Aorta (tissue), 5 donors: ENCODE data around the gene TRIM9. TPM values are rescaled to one million over a fixed set of nuclear protein-coding genes. Genes with fewer than 3 reads are reported as not detected.

Experiments
- ATAC-seq: fragments of 200-7000 bp; cut with Tn5 transposase; one replicate; pipeline ENCODE4 v1.9.1; 2022; ENCODE audit warnings: moderate library complexity; ENCODE audit not compliant: low FRiP score
- DNase-seq, 2 donors: peaks; one replicate each; pipeline ENCODE4 v3.0.0-alpha.2; 2020
- H3K27ac ChIP-seq, 2 donors: one replicate each; pipeline ENCODE4 v1.5.1; 2013; ENCODE audit warnings: low read length in 2 of 2, mild to moderate bottlenecking in 2 of 2, moderate library complexity in 2 of 2, control low read depth in 1 of 2, inconsistent platforms in 1 of 2, low read depth in 1 of 2
- H3K27me3 ChIP-seq, 2 donors: one replicate each; pipeline ENCODE4 v1.6.1; 2013; ENCODE audit warnings: control low read depth in 1 of 2, low read length in 1 of 2, mild to moderate bottlenecking in 1 of 2, moderate library complexity in 1 of 2; ENCODE audit not compliant: insufficient read depth in 2 of 2, control insufficient read depth in 1 of 2
- H3K36me3 ChIP-seq, 2 donors: one replicate each; pipeline ENCODE4 v1.6.1; 2013; ENCODE audit warnings: control low read depth in 1 of 2, low read length in 1 of 2, mild to moderate bottlenecking in 1 of 2; ENCODE audit not compliant: insufficient read depth in 2 of 2, control insufficient read depth in 1 of 2
- H3K4me1 ChIP-seq, 2 donors: one replicate each; pipeline ENCODE4 v1.6.1; 2013; ENCODE audit warnings: low read length in 2 of 2, control low read depth in 1 of 2, mild to moderate bottlenecking in 1 of 2, moderate library complexity in 1 of 2; ENCODE audit not compliant: insufficient read depth in 2 of 2, control insufficient read depth in 1 of 2
- H3K4me3 ChIP-seq, 2 donors: one replicate each; pipeline ENCODE4 v1.5.1; 2013; ENCODE audit warnings: low read length in 2 of 2, control low read depth in 1 of 2, mild to moderate bottlenecking in 1 of 2
- H3K9me3 ChIP-seq: one replicate; pipeline ENCODE4 v1.6.1; 2013; ENCODE audit warnings: mild to moderate bottlenecking, low read length; ENCODE audit not compliant: control insufficient read depth
- WGBS, 2 donors: extraction: QIAGEN DNeasy Blood & Tissue Kit; methylation state at CpG; one replicate each; pipeline ENCODE4 v1.1.7; 2013; 5-methylcytosine and 5-hydroxymethylcytosine counted together
- intact Hi-C, 2 donors: fragments of 100-400 bp; cut with DNase I; formaldehyde crosslinking; loops; one replicate each; pipeline versions ENCODE4 v1.14.2 to v1.15.0; 2022
- polyA plus RNA-seq, 2 donors: library from polyadenylated mRNA; stranded (reverse); fragments of 200-250 nt; gene quantifications; one replicate each; pipeline ENCODE4 v1.2.3, GENCODE V29; 2013
- total RNA-seq, 2 donors: library from RNA; stranded (reverse); fragmentation: NEBNext Ultra II Directional; extraction: Animal tissue kit (Norgen Biotek cat#: 25700); gene quantifications; one replicate each; pipeline ENCODE4 v1.2.1, GENCODE V29; 2021
- donor health status: healthy with polysubstance abuse.
- donor health status: Bipolar disorder and iron deficiency.
- donor health status: DM: no; HTN: no; CAD: no.
- donor health status: DM: no; HTN: no; CAD: no.
- donor health status: DM: yes; HTN: yes; CAD: no.

Gene TRIM9
- total and polyA plus RNA-seq, 4 donors, result 0.23 to 7.9 (median 0.76) TPM

GRCh38 chr14:51084962-51085361, 9.9 kb downstream of the TRIM9 start:
- Histone ChIP-seq H3K27me3 (no peaks in the 10 kb centered on the region), H3K4me1 (no peaks in the 10 kb centered on the region), H3K9me3 (no peaks in the 10 kb centered on the region), H3K4me3 (no peak overlapping the region), H3K27ac (no peak overlapping the region), H3K36me3 (no peaks in the 10 kb centered on the region)
- intact Hi-C loops, result no loop called here
- 95% methylated on average over 3 of the region's 3 CpGs for WGBS, 2 donors
- ATAC-seq (no peak), DNase-seq (no peak)

GRCh38 chr14:51084507-51084906, 10.4 kb downstream of the TRIM9 start:
- DNase-seq, result no peak
- Histone ChIP-seq H3K9me3 (peaks cover 2% of the 10 kb centered on the region), H3K4me3 (no peak overlapping the region), H3K4me1 (no peaks in the 10 kb centered on the region), H3K27me3 (no peaks in the 10 kb centered on the region), H3K36me3 (no peaks in the 10 kb centered on the region), H3K27ac (no peak overlapping the region)
- ATAC-seq, result no peak
- intact Hi-C loops, result no loop called here

GRCh38 chr14:51082349-51082748, 12.6 kb downstream of the TRIM9 start:
- H3K9me3 ChIP-seq, result peaks cover 2% of the 10 kb centered on the region
- H3K27ac ChIP-seq, result no peak overlapping the region
- H3K27me3 ChIP-seq, result no peaks in the 10 kb centered on the region
- 71 to 79% methylated on average over 1 of the region's 1 CpG for WGBS, 2 donors
- no peak overlapping the region for H3K4me3 ChIP-seq
- H3K36me3 ChIP-seq, result no peaks in the 10 kb centered on the region
- intact Hi-C loops, result no loop called here
- no peak for DNase-seq
- no peak for ATAC-seq
- H3K4me1 ChIP-seq, result no peaks in the 10 kb centered on the region

GRCh38 chr14:51081712-51082111, 13.2 kb downstream of the TRIM9 start:
- Histone ChIP-seq H3K4me3 (no peak overlapping the region), H3K4me1 (no peaks in the 10 kb centered on the region), H3K9me3 (peaks cover 2% of the 10 kb centered on the region), H3K36me3 (no peaks in the 10 kb centered on the region), H3K27me3 (no peaks in the 10 kb centered on the region), H3K27ac (no peak overlapping the region)
- intact Hi-C loops, result no loop called here
- DNase-seq (no peak), ATAC-seq (no peak)
- 71 to 78% methylated on average over 3 of the region's 3 CpGs for WGBS, 2 donors

DNA sequence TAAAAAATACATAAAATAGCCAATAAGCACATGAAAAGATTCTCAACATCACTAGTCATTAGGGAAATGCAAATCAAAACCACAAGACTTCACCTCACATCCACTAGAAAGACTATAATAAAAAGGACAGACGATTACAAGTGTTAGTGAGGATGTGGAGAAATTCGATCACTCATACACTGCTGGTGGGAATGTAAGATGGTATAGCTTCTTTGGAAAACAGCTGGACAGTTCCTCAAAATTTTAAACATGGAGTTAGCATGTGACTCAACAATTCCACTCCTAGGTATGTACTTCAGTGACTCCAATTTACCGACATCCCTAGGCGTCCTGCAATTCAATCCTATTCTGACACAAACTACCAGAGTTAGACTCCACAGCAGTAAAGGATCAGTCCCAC, 13.7 kb downstream of the TRIM9 start:
- no peaks in the 10 kb centered on the region for H3K36me3 ChIP-seq
- no peaks in the 10 kb centered on the region for H3K27me3 ChIP-seq
- H3K27ac ChIP-seq, result no peak overlapping the region
- intact Hi-C loops, result no loop called here
- H3K4me1 ChIP-seq, result no peaks in the 10 kb centered on the region
- WGBS, 2 donors, result 86 to 89% methylated on average over 4 of the region's 4 CpGs
- peaks cover 2% of the 10 kb centered on the region for H3K9me3 ChIP-seq
- DNase-seq (no peak), ATAC-seq (no peak)
- H3K4me3 ChIP-seq, result no peak overlapping the region

DNA sequence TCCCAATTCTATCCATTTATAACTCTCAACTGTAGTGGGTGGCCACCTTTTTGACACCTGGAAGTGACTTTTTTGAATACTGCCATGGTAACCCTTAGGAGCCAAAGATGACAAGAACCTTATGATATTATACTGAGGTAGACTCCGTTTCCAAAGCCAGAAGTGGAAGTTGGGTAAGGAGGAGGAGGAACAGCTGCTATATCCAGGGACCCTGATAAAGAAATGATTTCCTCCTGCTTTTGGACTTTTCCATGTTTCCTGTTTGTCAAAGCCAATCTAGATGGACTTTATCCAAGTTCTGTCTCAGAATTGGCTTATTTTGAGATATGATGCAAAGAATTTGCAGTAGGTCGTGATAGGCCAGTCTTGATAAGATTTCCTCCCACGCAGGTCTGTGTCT, 14.3 kb downstream of the TRIM9 start:
- intact Hi-C loops, result no loop called here
- no peaks in the 10 kb centered on the region for H3K27me3 ChIP-seq
- ATAC-seq (no peak), DNase-seq (no peak)
- no peaks in the 10 kb centered on the region for H3K4me1 ChIP-seq
- 0 to 12% methylated on average over 3 of the region's 3 CpGs for WGBS, 2 donors
- H3K4me3 ChIP-seq, result no peak overlapping the region
- peaks cover 2% of the 10 kb centered on the region for H3K9me3 ChIP-seq
- no peaks in the 10 kb centered on the region for H3K36me3 ChIP-seq
- no peak overlapping the region for H3K27ac ChIP-seq

DNA sequence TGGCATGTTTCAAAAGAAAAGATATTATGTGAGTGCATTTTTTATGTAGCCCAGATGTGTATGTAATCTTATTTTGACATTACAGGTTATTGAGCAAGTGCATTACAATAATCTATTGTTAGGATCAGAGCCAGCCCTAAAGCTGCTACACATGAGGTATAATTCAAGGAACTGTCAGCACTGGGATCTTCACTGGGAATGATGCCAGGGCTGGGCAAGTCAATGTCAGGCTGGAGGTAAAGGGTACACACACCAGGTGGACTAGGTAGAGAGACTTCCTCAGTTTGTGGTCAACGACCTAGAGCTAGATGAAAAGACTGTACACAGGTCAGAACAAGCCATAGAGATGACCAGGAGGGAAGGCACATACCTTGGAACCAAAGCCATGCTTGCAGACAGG, 15.4 kb downstream of the TRIM9 start:
- intact Hi-C loops, result no loop called here
- no peaks in the 10 kb centered on the region for H3K4me1 ChIP-seq
- ATAC-seq (no peak), DNase-seq (no peak)
- WGBS, 2 donors, result 65 to 68% methylated on average over 1 of the region's 1 CpG
- H3K9me3 ChIP-seq, result peaks cover 2% of the 10 kb centered on the region
- no peaks in the 10 kb centered on the region for H3K36me3 ChIP-seq
- H3K27ac ChIP-seq, result no peak overlapping the region
- no peak overlapping the region for H3K4me3 ChIP-seq
- H3K27me3 ChIP-seq, result peaks cover 0 to 1% of the 10 kb centered on the region in 2 donors

- ATAC-seq (no peak), DNase-seq (no peak)
- intact Hi-C loops, result no loop called here
- H3K9me3 ChIP-seq, result peaks cover 2% of the 10 kb centered on the region
- H3K36me3 ChIP-seq, result no peaks in the 10 kb centered on the region
- no peak overlapping the region for H3K4me3 ChIP-seq
- WGBS, 2 donors, result 89 to 93% methylated on average over 1 of the region's 1 CpG
- peaks cover 0 to 1% of the 10 kb centered on the region in 2 donors for H3K27me3 ChIP-seq
- no peaks in the 10 kb centered on the region for H3K4me1 ChIP-seq
- no peak overlapping the region for H3K27ac ChIP-seq
These were observed 15.8 kb downstream of the TRIM9 start for GRCh38 chr14:51079085-51079484.

DNA sequence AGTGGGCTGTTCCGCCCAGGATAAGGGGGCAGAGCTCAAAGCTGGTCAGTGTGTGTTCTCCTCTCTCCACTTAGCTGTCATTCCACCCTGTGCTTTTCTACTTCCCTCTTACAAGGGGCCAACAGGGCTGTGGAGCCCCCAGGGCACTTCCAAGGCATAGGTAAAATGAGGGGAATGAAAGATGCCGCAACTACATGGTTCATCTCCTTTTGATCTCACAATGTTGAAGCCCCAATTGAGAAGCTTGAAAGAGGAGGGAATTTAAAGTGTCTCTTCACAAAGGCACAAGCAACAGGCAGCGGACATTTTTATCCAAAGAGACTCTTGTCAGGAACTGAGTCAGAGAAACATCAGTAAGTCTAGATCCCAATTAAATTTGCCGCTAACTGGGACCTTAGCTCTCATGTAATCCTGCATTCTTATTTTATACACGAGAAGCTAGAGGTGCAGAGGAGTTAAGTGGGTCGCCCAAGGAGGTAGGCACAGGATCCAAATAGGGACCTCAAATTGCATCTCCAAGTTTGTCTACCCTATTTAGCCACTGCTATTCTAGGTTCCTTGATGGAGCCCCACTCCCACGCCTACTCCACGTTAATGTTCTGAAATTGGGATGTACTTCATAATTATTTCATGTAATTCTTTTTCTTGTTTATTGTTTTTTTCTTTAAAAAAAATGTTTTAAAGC, 20.1 kb downstream of the TRIM9 start:
- Histone ChIP-seq H3K4me1 (no peaks in the 10 kb centered on the region), H3K27me3 (peaks cover 0 to 1% of the 10 kb centered on the region in 2 donors), H3K27ac (no peak overlapping the region), H3K9me3 (peaks cover 2% of the 10 kb centered on the region), H3K4me3 (no peak overlapping the region), H3K36me3 (no peaks in the 10 kb centered on the region)
- no peak for ATAC-seq
- intact Hi-C loops, result no loop called here
- DNase-seq, result no peak
- 96% methylated on average over 8 of the region's 8 CpGs for WGBS, 2 donors
